ENCODE results near the gene KIAA1217.

The KIAA1217 gene

DNA sequence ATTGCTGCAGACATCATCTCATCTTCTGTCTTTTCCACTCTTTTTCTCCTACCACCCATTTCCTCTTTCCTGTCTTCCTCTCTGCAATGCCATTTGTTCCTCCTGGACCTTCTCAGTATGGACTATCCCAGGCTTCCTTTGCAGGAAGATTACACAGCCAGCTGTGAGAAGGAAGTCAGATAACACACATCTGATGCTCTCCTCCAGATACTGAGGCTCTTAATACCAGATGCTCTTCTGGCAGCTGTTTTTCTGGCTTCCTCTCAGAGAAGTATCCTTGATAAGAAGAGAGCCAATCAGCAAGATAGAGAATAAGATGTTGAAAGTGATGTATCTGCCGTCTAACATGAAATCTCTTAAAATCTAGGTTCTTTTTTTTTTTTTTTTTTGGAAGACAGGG lies 14.4 kb downstream of the KIAA1217 start:
- Histone ChIP-seq H3K36me3 (ENCODE audit: low read length) (no peaks in the 10 kb centered on the region), H3K9me3 (ENCODE audit: insufficient read depth, low read length) (no peaks in the 10 kb centered on the region), H3K9ac (ENCODE audit: low read length) (no peak overlapping the region), H3K4me3 (ENCODE audit: insufficient read depth, low read length, poor library complexity, severe bottlenecking) (no peak overlapping the region), H2AFZ (ENCODE audit: low read depth, low read length, severe bottlenecking) (no peak overlapping the region), H3K27ac (ENCODE audit: low read depth, low read length) (no peak overlapping the region), H3K9me2 (replicated peaks; ENCODE audit: insufficient read depth, low read length) (no peaks in the 10 kb centered on the region), H3K4me2 (ENCODE audit: low read depth, low read length, poor library complexity, severe bottlenecking) (no peak overlapping the region), H3K79me2 (ENCODE audit: insufficient read depth, low read length) (no peaks in the 10 kb centered on the region), H4K20me1 (ENCODE audit: low read depth, low read length) (no peaks in the 10 kb centered on the region), H3K27me3 (ENCODE audit: low read length) (no peaks in the 10 kb centered on the region), H3F3A (ENCODE audit: insufficient read depth) (no peaks in the 10 kb centered on the region)
- TF ChIP-seq EZH2phosphoT487 (conservative IDR thresholded peaks at IDR 0.05; ENCODE audit: low read length) = no peak
- TF ChIP-seq, protein P1, sequence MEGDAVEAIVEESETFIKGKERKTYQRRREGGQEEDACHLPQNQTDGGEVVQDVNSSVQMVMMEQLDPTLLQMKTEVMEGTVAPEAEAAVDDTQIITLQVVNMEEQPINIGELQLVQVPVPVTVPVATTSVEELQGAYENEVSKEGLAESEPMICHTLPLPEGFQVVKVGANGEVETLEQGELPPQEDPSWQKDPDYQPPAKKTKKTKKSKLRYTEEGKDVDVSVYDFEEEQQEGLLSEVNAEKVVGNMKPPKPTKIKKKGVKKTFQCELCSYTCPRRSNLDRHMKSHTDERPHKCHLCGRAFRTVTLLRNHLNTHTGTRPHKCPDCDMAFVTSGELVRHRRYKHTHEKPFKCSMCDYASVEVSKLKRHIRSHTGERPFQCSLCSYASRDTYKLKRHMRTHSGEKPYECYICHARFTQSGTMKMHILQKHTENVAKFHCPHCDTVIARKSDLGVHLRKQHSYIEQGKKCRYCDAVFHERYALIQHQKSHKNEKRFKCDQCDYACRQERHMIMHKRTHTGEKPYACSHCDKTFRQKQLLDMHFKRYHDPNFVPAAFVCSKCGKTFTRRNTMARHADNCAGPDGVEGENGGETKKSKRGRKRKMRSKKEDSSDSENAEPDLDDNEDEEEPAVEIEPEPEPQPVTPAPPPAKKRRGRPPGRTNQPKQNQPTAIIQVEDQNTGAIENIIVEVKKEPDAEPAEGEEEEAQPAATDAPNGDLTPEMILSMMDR (IDR thresholded peaks at IDR 0.05; ENCODE audit: insufficient read depth, low read length, poor library complexity, severe bottlenecking) = no peak

DNA sequence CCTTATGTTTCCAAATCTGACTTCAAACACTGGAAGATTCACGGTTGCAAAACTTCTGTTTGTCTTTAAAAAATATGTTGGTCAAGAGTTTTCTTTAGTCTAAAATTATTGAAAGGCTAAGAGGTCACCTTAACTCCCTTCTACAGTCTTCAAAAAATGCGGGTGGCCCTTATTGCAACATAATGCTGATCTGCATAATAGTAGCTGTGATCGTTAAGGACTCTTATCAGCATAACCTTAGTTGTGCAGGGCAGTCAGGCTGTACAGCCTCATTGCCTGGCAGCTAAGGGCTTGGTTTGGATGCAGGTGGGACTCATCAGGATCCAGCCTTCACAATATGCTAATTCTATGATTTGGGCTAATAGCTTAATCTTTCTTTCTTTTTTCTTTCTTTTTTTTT lies 15.0 kb downstream of the KIAA1217 start:
- Histone ChIP-seq H3K27me3 (ENCODE audit: low read length) (no peaks in the 10 kb centered on the region), H3K4me3 (ENCODE audit: insufficient read depth, low read length, poor library complexity, severe bottlenecking) (no peak overlapping the region), H3K36me3 (ENCODE audit: low read length) (no peaks in the 10 kb centered on the region), H3K4me2 (ENCODE audit: low read depth, low read length, poor library complexity, severe bottlenecking) (no peak overlapping the region), H3K9ac (ENCODE audit: low read length) (no peak overlapping the region), H4K20me1 (ENCODE audit: low read depth, low read length) (no peaks in the 10 kb centered on the region), H2AFZ (ENCODE audit: low read depth, low read length, severe bottlenecking) (no peak overlapping the region), H3K79me2 (ENCODE audit: insufficient read depth, low read length) (no peaks in the 10 kb centered on the region), H3K9me3 (ENCODE audit: insufficient read depth, low read length) (no peaks in the 10 kb centered on the region), H3F3A (ENCODE audit: insufficient read depth) (no peaks in the 10 kb centered on the region), H3K9me2 (replicated peaks; ENCODE audit: insufficient read depth, low read length) (no peaks in the 10 kb centered on the region), H3K27ac (ENCODE audit: low read depth, low read length) (no peak overlapping the region)
- TF ChIP-seq, protein P1 (IDR thresholded peaks at IDR 0.05; ENCODE audit: insufficient read depth, low read length, poor library complexity, severe bottlenecking) = no peak
- TF ChIP-seq EZH2phosphoT487 (conservative IDR thresholded peaks at IDR 0.05; ENCODE audit: low read length) = no peak

DNA sequence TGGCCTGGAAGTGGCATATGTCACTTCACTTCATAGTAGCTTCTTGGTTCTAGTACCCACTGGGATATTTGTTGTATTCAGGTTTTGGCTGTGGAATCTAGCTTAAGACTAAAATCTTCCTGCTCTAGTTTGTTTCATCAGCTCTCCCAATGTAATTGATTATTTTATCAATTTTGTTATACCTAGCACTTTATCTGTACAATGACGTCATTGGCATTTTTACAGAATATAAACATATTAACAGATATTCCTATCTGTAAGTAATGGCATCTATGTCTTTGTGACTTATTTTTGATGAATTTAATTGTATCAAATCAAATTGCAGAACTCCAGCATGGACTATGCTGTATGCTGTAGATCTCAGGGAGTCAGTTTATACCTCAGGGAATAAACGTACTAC lies 19.7 kb downstream of the KIAA1217 start:
- H3K27ac ChIP-seq (ENCODE audit: low read depth, low read length) = no peak overlapping the region
- no peaks in the 10 kb centered on the region for H4K20me1 ChIP-seq (ENCODE audit: low read depth, low read length)
- no peaks in the 10 kb centered on the region for H3K79me2 ChIP-seq (ENCODE audit: insufficient read depth, low read length)
- H3F3A ChIP-seq (ENCODE audit: insufficient read depth) = no peaks in the 10 kb centered on the region
- H3K36me3 ChIP-seq (ENCODE audit: low read length) = no peaks in the 10 kb centered on the region
- H3K9ac ChIP-seq (ENCODE audit: low read length) = no peak overlapping the region
- H3K9me3 ChIP-seq (ENCODE audit: insufficient read depth, low read length) = no peaks in the 10 kb centered on the region
- H2AFZ ChIP-seq (ENCODE audit: low read depth, low read length, severe bottlenecking) = no peak overlapping the region
- no peaks in the 10 kb centered on the region for H3K9me2 ChIP-seq (replicated peaks; ENCODE audit: insufficient read depth, low read length)
- no peaks in the 10 kb centered on the region for H3K27me3 ChIP-seq (ENCODE audit: low read length)
- TF ChIP-seq EZH2phosphoT487 (conservative IDR thresholded peaks at IDR 0.05; ENCODE audit: low read length) = no peak
- TF ChIP-seq, protein P1 (IDR thresholded peaks at IDR 0.05; ENCODE audit: insufficient read depth, low read length, poor library complexity, severe bottlenecking) = no peak
- H3K4me3 ChIP-seq (ENCODE audit: insufficient read depth, low read length, poor library complexity, severe bottlenecking) = no peak overlapping the region
- H3K4me2 ChIP-seq (ENCODE audit: low read depth, low read length, poor library complexity, severe bottlenecking) = no peak overlapping the region
